ENCODE results near the gene TFEB. TPM values are rescaled to one million over a fixed set of nuclear protein-coding genes. Genes with fewer than 3 reads are reported as not detected.

TFEB gene
- total and polyA plus RNA-seq, 4 donors: 1.1 to 6.2 (median 3.8) TPM

GRCh38 chr6:41716516-41717391, 18.7 kb downstream of the TFEB start:
- TF ChIP-seq EGR1 (IDR thresholded peaks at IDR 0.05; ENCODE audit: low read depth in 2 of 2) (no peak), FOXA2 (IDR thresholded peaks at IDR 0.05) (no peak), HNF4G (IDR thresholded peaks at IDR 0.05) (no peak), HNF4A (conservative IDR thresholded peaks at IDR 0.05) (no peak)
- DNase-seq (ENCODE audit: low spot score): no peak
- no peak overlapping the region for H3K9ac ChIP-seq (ENCODE audit: low read depth in 1 of 2, low read length in 2 of 2)
- peaks cover 4 to 19% (median 17%) of the 10 kb centered on the region in 4 donors for H3K4me1 ChIP-seq (ENCODE audit: control insufficient read depth in 4 of 4, insufficient read depth in 4 of 4, low read length in 3 of 4)
- no peak overlapping the region for H3K27ac ChIP-seq (ENCODE audit: low read depth in 1 of 2, low read length in 2 of 2)
- 95% methylated on average over 11 of the region's 11 CpGs for WGBS
- no peaks in the 10 kb centered on the region for H3K9me3 ChIP-seq (ENCODE audit: control insufficient read depth in 4 of 4, low read length in 3 of 4)
- H3K36me3 ChIP-seq (ENCODE audit: control insufficient read depth in 4 of 4, insufficient read depth in 3 of 4, low read depth in 1 of 4, low read length in 3 of 4): no peaks in the 10 kb centered on the region
- H3K27me3 ChIP-seq (ENCODE audit: control insufficient read depth in 4 of 4, insufficient read depth in 4 of 4, low read length in 3 of 4): no peaks in the 10 kb centered on the region
- no peak overlapping the region for H3K4me3 ChIP-seq (ENCODE audit: low read depth in 1 of 3, low read length in 3 of 3)

- Histone ChIP-seq H3K9ac (ENCODE audit: low read depth in 1 of 2, low read length in 2 of 2) (no peak overlapping the region), H3K27me3 (ENCODE audit: control insufficient read depth in 4 of 4, insufficient read depth in 4 of 4, low read length in 3 of 4) (no peaks in the 10 kb centered on the region), H3K36me3 (ENCODE audit: control insufficient read depth in 4 of 4, insufficient read depth in 3 of 4, low read depth in 1 of 4, low read length in 3 of 4) (no peaks in the 10 kb centered on the region), H3K4me3 (ENCODE audit: low read depth in 1 of 3, low read length in 3 of 3) (no peak overlapping the region), H3K27ac (ENCODE audit: low read depth in 1 of 2, low read length in 2 of 2) (no peak overlapping the region), H3K4me1 (ENCODE audit: control insufficient read depth in 4 of 4, insufficient read depth in 4 of 4, low read length in 3 of 4) (peaks cover 4 to 19% (median 17%) of the 10 kb centered on the region in 4 donors), H3K9me3 (ENCODE audit: control insufficient read depth in 4 of 4, low read length in 3 of 4) (no peaks in the 10 kb centered on the region)
- TF ChIP-seq HNF4G (IDR thresholded peaks at IDR 0.05): no peak
- TF ChIP-seq JUND (IDR thresholded peaks at IDR 0.05): no peak
- no peak for TF ChIP-seq REST (IDR thresholded peaks at IDR 0.05)
- 88% methylated on average over 5 of the region's 5 CpGs for WGBS
- DNase-seq (ENCODE audit: low spot score): no peak
Observed at GRCh38 chr6:41715795-41716515, 19.5 kb downstream of the TFEB start.

- H3K9me3 ChIP-seq (ENCODE audit: control insufficient read depth in 4 of 4, low read length in 3 of 4): no peaks in the 10 kb centered on the region
- no peaks in the 10 kb centered on the region for H3K27me3 ChIP-seq (ENCODE audit: control insufficient read depth in 4 of 4, insufficient read depth in 4 of 4, low read length in 3 of 4)
- peaks cover 4 to 19% (median 17%) of the 10 kb centered on the region in 4 donors for H3K4me1 ChIP-seq (ENCODE audit: control insufficient read depth in 4 of 4, insufficient read depth in 4 of 4, low read length in 3 of 4)
- WGBS: 94% methylated on average over 14 of the region's 14 CpGs
- H3K36me3 ChIP-seq (ENCODE audit: control insufficient read depth in 4 of 4, insufficient read depth in 3 of 4, low read depth in 1 of 4, low read length in 3 of 4): no peaks in the 10 kb centered on the region
- H3K9ac ChIP-seq (ENCODE audit: low read depth in 1 of 2, low read length in 2 of 2): no peak overlapping the region
- H3K27ac ChIP-seq (ENCODE audit: low read depth in 1 of 2, low read length in 2 of 2): no peak overlapping the region
- DNase-seq (ENCODE audit: low spot score): no peak
- H3K4me3 ChIP-seq (ENCODE audit: low read depth in 1 of 3, low read length in 3 of 3): no peak overlapping the region
- TF ChIP-seq HNF4G (IDR thresholded peaks at IDR 0.05) (no peak), GABPA (IDR thresholded peaks at IDR 0.05 in 1 of 2, conservative IDR thresholded peaks at IDR 0.05 in 1 of 2) (no peak), SP1 (IDR thresholded peaks at IDR 0.05) (no peak), YY1 (IDR thresholded peaks at IDR 0.05) (no peak), CTCF (IDR thresholded peaks at IDR 0.05; ENCODE audit: low read depth, low read length, missing input control) (no peak)
Observed at GRCh38 chr6:41714556-41715273, 20.7 kb downstream of the TFEB start.

All from liver (tissue), 9 donors.